Forelimb muscle (tissue), 1 donor: Measurements from ENCODE around the gene JAKMIP1. TPM values are rescaled to one million over a fixed set of nuclear protein-coding genes. Genes with fewer than 3 reads are reported as not detected.

Source experiments
- DNase-seq: peaks from one replicate; pipeline ENCODE4 v3.0.0-alpha.2; 2013; ENCODE audit warnings: low read depth
- polyA plus RNA-seq: library from polyadenylated mRNA; unstranded; fragments of 120-200 nt; gene quantifications from one replicate; pipeline ENCODE4 v1.2.1, GENCODE V29; 2013; ENCODE audit not compliant: insufficient read length

The JAKMIP1 gene
- polyA plus RNA-seq, 1 donor: not detected

DNA sequence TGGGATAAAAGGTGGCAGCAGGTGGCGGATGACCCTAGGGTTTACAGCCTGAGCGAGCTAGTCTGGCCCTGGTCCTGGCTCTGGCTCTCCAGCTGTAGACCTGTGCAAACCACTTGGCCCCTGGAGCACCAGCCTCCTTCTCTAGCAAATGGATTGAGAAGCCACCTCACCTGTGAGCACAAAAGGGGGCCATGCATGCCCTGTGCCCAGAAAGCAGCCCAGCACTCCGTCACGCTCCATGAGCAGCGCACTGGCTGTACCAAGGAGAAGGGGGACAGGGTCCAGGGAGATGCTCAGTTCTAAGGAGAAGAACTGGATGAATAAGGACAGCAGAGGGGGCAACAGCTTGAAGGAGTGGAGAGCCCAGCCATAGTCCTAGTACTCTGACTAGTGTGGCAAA lies 135.2 kb downstream of the JAKMIP1 start:
- DNase-seq: no peak

DNA sequence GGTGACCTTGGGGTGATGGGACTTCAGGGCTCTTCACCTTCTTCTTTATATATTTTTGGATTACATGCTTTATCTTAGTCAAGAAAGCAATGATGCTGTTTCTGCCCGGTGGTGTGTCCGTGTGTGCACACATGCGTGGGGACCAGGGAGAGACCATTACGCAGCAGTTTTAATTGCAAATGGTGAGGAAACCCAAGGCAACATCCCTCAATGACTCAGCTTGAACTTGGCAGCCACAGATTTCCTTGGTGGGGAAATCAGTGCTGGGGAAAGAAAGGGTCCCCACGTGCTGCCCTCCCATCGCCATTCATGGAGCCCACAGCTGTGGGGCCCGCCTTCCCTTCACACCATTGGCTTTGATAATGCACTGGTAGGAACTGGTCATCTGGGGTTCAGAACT lies 136.0 kb downstream of the JAKMIP1 start:
- DNase-seq: no peak

- no peak for DNase-seq
Measured at GRCh38 chr4:6063684-6064083, 136.7 kb downstream of the JAKMIP1 start.

DNA sequence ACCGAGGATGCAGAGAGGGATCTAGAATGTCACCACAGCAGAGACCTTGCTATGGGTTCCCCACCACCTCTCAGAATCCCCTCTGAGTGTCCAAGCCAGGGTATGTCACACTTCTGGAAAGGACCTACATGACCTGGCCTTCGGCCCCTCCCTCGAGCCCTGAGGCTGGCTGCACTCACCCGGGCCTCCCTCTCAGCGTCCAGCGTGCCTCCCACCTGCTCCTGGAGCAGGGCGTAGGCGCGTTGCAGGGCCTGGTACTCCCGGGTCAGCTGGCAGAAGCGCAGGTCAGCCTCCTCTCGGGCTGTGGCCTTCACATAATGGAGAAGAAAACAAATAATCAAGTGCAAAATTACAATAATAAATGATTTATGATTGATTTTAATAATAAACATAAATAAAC lies 138.2 kb downstream of the JAKMIP1 start:
- DNase-seq: no peak

DNA sequence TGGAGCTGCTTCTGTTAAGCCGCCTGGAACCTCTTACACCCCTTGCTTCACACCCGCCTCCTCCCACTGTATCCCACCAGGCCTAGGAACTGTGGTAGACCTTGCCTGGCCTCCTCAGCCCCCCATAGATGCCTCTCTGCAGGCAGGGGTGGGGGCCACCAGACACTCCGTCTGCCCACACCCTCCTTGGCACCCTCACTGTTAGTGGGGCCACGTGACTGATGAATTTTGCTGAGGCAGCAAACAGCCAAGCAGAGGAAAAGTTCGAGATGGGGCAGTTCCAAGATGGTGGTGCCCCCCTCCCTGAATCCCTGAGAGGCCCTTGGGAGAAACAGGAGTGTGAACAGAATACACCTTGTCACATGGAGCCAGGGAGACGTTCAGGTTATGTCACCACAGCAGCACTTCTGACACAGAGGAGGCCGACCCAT lies 141.0 kb downstream of the JAKMIP1 start:
- no peak for DNase-seq

GRCh38 chr4:6058531-6059374 lies 141.6 kb downstream of the JAKMIP1 start:
- no peak for DNase-seq

GRCh38 chr4:6056976-6057766 lies 143.2 kb downstream of the JAKMIP1 start:
- DNase-seq: no peak

DNA sequence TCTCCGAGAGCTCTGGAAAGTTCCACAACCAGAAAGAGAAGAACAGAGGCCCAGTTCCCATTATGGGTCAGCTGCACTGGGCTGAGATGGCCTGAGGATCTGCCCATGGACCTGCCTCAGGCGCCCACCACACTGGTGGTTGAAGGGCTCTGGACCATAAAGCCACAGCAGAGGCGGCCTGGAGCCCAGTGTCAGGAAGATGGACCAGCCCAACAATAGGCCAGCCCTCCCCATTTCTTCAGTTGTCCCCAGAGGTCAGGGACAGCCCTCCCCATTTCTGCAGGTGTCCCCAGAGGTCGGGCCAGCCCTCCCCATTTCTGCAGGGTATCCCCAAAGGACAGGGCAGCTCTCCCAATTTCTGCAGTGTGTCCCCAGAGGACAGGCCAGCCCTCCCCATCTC lies 144.9 kb downstream of the JAKMIP1 start:
- DNase-seq: no peak

- no peak for DNase-seq
Measured at GRCh38 chr4:6055030-6055429, 145.3 kb downstream of the JAKMIP1 start.

DNA sequence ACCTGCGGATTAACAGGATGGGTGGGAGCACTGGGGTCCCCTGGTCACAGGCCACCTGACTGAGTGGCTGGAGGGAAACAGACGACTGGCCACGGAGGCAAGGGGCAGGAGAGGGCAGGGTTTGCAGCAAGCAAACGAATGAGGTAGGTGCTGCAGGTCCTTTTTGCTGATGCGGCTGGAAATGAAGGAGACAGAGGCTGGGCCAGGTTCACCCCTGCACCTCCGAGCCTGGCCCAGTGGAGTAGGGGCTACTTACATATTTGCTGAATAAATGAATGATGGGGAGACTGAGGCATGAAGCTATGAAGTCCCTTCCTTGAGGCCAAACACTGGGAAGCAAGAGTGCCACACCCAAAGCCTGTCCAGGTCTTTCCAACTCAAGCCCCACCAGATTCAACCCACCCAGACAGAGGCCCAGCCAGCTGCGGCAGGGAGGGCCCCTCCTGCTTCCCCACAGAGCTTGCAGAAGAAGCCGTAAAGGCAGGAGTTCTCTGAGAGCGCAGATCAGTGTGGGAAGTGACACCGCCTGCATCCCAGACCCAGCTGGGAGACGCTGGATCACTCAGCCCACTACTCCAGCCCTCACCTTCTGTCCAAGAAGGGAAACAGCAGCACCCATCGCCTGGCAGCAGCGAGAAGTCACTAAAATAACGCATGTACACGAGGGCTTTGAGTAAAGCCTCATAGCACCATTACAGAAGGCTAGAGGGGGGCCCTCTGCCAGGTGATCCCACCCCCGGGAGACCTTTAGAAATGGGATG lies 146.0 kb downstream of the JAKMIP1 start:
- DNase-seq: no peak

GRCh38 chr4:6052679-6053078 lies 147.7 kb downstream of the JAKMIP1 start:
- DNase-seq: no peak

GRCh38 chr4:6050551-6050950 lies 149.8 kb downstream of the JAKMIP1 start:
- DNase-seq: no peak

GRCh38 chr4:6049985-6050384 lies 150.4 kb downstream of the JAKMIP1 start:
- DNase-seq: no peak

GRCh38 chr4:6049278-6049677 lies 151.1 kb downstream of the JAKMIP1 start:
- no peak for DNase-seq

GRCh38 chr4:6048537-6048936 lies 151.8 kb downstream of the JAKMIP1 start:
- DNase-seq: no peak

GRCh38 chr4:6047130-6047673 lies 153.1 kb downstream of the JAKMIP1 start:
- no peak for DNase-seq

DNA sequence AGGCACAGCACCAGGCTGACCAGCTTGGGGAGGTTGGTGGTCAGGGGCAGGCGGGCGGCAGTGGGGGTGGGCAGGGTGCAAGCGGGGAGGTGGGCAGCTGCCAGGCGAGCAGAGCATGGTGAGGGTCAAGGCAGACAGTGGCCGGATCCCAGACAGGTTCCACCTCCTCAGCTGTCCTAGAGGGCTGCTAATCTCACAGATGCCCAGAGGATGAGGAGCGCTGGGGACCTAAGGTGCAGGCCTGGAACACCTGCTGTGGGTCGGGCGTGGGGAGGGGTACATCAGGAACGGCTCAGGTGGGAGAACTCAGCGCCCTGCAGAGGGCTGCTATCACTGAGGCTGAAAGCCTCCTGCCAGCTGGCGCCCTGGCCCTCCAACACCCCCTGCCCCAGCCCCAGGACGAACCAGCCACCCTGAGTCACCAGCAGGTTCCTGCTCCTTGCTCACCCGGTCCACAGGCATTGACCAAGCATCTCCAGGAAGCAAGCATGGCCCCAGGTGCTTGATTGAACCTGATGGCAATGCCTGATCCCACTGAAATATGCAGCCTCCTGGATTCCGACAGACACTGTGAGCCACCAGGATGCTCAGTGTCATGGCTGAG lies 153.7 kb downstream of the JAKMIP1 start:
- DNase-seq: no peak

GRCh38 chr4:6044805-6045204 lies 155.5 kb downstream of the JAKMIP1 start:
- DNase-seq: no peak

DNA sequence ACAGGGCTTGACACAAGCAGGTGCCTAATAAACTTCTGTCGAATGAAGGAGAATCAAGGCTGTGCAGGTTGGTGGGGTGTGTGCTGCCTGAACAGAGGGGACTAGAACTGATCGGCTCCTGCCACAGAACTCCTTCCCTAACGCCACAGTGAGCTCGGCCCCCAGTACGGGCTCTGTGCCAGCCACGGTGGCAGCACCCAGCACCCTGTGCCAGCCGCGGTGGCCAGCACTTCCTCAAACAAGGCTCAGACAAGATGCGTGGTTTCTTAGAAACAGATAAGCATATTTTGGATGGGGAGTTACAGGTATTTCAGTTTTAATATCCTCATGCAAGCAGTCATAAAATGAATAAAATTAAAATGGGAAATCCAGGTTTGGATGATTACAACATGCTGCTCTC lies 156.1 kb downstream of the JAKMIP1 start:
- no peak for DNase-seq

DNA sequence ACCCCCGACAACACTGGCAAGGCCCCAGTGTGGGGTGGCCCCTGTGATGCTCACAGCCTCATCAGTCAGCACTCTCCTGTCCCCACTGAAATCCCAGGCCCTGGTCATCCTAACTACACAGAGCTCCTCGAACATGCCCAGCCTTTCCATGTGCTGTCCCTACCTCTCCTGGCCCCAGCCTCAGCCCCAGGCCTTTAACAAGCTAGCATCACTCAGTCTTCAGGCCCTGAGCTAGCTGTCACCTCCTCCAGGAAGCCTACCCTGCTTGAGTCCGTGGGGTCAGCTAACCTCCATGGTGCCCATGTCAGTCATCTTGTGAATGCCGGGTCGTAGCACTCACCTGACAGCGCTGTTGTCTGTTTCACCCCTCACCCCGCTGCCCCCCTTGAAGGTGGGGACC lies 156.5 kb downstream of the JAKMIP1 start:
- no peak for DNase-seq

- no peak for DNase-seq
Measured at GRCh38 chr4:6043188-6043587, 157.2 kb downstream of the JAKMIP1 start.
